GM12878 (cell line): Measurements from ENCODE around the gene TSC22D3.

ENCODE experiments used
- CBX5 ChIP-seq: sonication (generic); IDR thresholded peaks from 2 replicates; pipeline ENCODE4 v1.6.1; 2016; ENCODE audit warnings: low read depth, moderate library complexity, mild to moderate bottlenecking, inconsistent platforms
- CREB1 ChIP-seq: IDR thresholded peaks from 2 replicates; pipeline ENCODE4 v1.6.1; 2012; ENCODE audit warnings: low read depth, mild to moderate bottlenecking, inconsistent platforms
- MXI1 ChIP-seq: fragments of 150-350 bp; IDR thresholded peaks from 2 replicates; pipeline ENCODE4 v1.6.1; 2011; ENCODE audit warnings: low read depth, mild to moderate bottlenecking, inconsistent platforms, low read length, improper control_type of control experiment
- POLR2AphosphoS5 ChIP-seq: IDR thresholded peaks from 2 replicates; pipeline ENCODE4 v1.6.1; 2011; ENCODE audit warnings: mild to moderate bottlenecking, low read length, inconsistent platforms
- TCF7 ChIP-seq: IDR thresholded peaks from 2 replicates; pipeline ENCODE4 v1.6.1; 2014; ENCODE audit warnings: antibody characterized with exemption, borderline replicate concordance
- TF ChIP-seq, protein P1 (sequence below): fragments of 450-650 bp; IDR thresholded peaks from 2 replicates; pipeline ENCODE4 v1.6.1; 2017; ENCODE audit warnings: mild to moderate bottlenecking
- TF ChIP-seq, protein P2 (sequence below), 3 experiments: IDR thresholded peaks in 2 of 3; conservative IDR thresholded peaks in 1 of 3; 2 replicates each; pipeline ENCODE4 v1.5.1; 2011; ENCODE audit warnings: low read depth in 3 of 3, low read length in 3 of 3, mild to moderate bottlenecking in 3 of 3, control low read depth in 2 of 3, moderate library complexity in 2 of 3, inconsistent platforms in 1 of 3, mixed read lengths in 1 of 3; ENCODE audit not compliant: control insufficient read depth in 2 of 3, insufficient read depth in 1 of 3; ENCODE audit errors: extremely low read depth in 1 of 3
- TF ChIP-seq, protein P3 (sequence below): fragments of 450-650 bp; IDR thresholded peaks from 2 replicates; pipeline ENCODE4 v1.6.1; 2018; ENCODE audit warnings: borderline replicate concordance, mild to moderate bottlenecking; ENCODE audit not compliant: partially characterized antibody
- TF ChIP-seq, protein P4 (sequence below): IDR thresholded peaks from 2 replicates; pipeline ENCODE4 v1.6.1; 2011; ENCODE audit warnings: low read depth, mild to moderate bottlenecking, low read length, moderate library complexity, borderline replicate concordance; ENCODE audit errors: extremely low read depth

DNA sequence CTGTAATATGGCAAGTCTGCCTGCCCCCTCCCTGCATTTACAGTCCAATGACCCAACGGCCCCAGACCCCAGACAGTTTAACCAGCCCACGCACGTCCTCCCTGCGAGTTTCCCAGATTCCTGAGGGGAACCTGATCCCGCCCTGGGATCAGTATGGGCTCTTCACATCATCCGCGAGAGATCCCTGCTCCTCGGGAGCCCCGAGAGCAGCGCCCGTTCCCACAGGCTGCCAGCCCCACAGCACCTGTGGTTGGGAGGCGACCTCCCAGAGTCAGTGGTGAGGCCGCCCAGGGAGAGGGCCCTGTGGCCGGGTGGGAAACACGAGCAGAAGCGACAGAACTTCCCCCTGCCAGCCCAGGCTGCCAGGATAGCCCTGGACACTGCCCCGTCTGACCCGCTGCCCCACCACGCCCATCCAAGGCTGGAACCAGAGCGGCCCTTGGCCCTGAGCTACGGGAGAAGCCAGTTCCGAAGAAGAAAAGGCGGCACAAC lies 32.8 kb downstream of the TSC22D3 start:
- TF ChIP-seq POLR2AphosphoS5 (no peak), CBX5 (no peak), CREB1 (no peak), TCF7 (no peak), MXI1 (no peak)
- TF ChIP-seq, protein P1, sequence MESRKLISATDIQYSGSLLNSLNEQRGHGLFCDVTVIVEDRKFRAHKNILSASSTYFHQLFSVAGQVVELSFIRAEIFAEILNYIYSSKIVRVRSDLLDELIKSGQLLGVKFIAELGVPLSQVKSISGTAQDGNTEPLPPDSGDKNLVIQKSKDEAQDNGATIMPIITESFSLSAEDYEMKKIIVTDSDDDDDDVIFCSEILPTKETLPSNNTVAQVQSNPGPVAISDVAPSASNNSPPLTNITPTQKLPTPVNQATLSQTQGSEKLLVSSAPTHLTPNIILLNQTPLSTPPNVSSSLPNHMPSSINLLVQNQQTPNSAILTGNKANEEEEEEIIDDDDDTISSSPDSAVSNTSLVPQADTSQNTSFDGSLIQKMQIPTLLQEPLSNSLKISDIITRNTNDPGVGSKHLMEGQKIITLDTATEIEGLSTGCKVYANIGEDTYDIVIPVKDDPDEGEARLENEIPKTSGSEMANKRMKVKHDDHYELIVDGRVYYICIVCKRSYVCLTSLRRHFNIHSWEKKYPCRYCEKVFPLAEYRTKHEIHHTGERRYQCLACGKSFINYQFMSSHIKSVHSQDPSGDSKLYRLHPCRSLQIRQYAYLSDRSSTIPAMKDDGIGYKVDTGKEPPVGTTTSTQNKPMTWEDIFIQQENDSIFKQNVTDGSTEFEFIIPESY = no peak
- TF ChIP-seq, protein P2, sequence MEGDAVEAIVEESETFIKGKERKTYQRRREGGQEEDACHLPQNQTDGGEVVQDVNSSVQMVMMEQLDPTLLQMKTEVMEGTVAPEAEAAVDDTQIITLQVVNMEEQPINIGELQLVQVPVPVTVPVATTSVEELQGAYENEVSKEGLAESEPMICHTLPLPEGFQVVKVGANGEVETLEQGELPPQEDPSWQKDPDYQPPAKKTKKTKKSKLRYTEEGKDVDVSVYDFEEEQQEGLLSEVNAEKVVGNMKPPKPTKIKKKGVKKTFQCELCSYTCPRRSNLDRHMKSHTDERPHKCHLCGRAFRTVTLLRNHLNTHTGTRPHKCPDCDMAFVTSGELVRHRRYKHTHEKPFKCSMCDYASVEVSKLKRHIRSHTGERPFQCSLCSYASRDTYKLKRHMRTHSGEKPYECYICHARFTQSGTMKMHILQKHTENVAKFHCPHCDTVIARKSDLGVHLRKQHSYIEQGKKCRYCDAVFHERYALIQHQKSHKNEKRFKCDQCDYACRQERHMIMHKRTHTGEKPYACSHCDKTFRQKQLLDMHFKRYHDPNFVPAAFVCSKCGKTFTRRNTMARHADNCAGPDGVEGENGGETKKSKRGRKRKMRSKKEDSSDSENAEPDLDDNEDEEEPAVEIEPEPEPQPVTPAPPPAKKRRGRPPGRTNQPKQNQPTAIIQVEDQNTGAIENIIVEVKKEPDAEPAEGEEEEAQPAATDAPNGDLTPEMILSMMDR (IDR thresholded peaks at IDR 0.05 in 2 of 3, conservative IDR thresholded peaks at IDR 0.05 in 1 of 3; ENCODE audit: control insufficient read depth in 2 of 3, extremely low read depth in 1 of 3, insufficient read depth in 1 of 3, low read depth in 3 of 3, low read length in 3 of 3) = no peak
- TF ChIP-seq, protein P3, sequence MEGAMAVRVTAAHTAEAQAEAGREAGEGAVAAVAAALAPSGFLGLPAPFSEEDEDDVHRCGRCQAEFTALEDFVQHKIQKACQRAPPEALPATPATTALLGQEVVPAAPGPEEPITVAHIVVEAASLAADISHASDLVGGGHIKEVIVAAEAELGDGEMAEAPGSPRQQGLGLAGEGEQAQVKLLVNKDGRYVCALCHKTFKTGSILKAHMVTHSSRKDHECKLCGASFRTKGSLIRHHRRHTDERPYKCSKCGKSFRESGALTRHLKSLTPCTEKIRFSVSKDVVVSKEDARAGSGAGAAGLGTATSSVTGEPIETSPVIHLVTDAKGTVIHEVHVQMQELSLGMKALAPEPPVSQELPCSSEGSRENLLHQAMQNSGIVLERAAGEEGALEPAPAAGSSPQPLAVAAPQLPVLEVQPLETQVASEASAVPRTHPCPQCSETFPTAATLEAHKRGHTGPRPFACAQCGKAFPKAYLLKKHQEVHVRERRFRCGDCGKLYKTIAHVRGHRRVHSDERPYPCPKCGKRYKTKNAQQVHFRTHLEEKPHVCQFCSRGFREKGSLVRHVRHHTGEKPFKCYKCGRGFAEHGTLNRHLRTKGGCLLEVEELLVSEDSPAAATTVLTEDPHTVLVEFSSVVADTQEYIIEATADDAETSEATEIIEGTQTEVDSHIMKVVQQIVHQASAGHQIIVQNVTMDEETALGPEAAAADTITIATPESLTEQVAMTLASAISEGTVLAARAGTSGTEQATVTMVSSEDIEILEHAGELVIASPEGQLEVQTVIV = no peak
- TF ChIP-seq, protein P4, sequence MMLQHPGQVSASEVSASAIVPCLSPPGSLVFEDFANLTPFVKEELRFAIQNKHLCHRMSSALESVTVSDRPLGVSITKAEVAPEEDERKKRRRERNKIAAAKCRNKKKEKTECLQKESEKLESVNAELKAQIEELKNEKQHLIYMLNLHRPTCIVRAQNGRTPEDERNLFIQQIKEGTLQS = no peak
